ENCODE data around the gene PLP1. TPM values are rescaled to one million over a fixed set of nuclear protein-coding genes. Genes with fewer than 3 reads are reported as not detected.

PLP1 gene
- polyA plus RNA-seq, 2 of the 4 experiments (the other 2 are of a cell fraction) = not detected

- no peak for TF ChIP-seq MAFK (IDR thresholded peaks at IDR 0.05; ENCODE audit: partially characterized antibody)
Observed at GRCh38 chrX:103779141-103779789, 2.6 kb downstream of the PLP1 start (continued).

GRCh38 chrX:103780336-103781061 is 3.9 kb downstream of the PLP1 start:
- ChIA-PET POLR2A (no interaction called here), CTCF (no interaction called here)
- no peak overlapping the region for H3K27ac ChIP-seq
- DNase-seq (ENCODE audit: low read depth in 1 of 2, low spot score in 1 of 2) (no peak), FAIRE-seq (no peak), ATAC-seq (no peak)
- no peaks in the 10 kb centered on the region for H3K9me3 ChIP-seq
- no peak overlapping the region for H3K4me2 ChIP-seq
- WGBS (ENCODE audit: missing lambda C conversion rate) = 35% methylated on average over 10 of the region's 10 CpGs
- no peak overlapping the region for H3K4me3 ChIP-seq
- H3K4me1 ChIP-seq = no peaks in the 10 kb centered on the region
- TF ChIP-seq RFX5 (IDR thresholded peaks at IDR 0.05) (no peak), POLR2AphosphoS2 (conservative IDR thresholded peaks at IDR 0.05; ENCODE audit: low read length) (no peak), JUNB (IDR thresholded peaks at IDR 0.05) (no peak), ATOH8 (CRISPR knock-in tag; IDR thresholded peaks at IDR 0.05; ENCODE audit: low read depth) (no peak), FOSB (CRISPR knock-in tag; IDR thresholded peaks at IDR 0.05) (no peak), USF2 (IDR thresholded peaks at IDR 0.05) (no peak)

GRCh38 chrX:103781062-103781402 is 4.4 kb downstream of the PLP1 start:
- Histone ChIP-seq H3K4me1 (no peaks in the 10 kb centered on the region), H3K9me3 (no peaks in the 10 kb centered on the region), H3K4me3 (no peak overlapping the region), H3K4me2 (no peak overlapping the region), H3K27ac (no peak overlapping the region)
- FAIRE-seq (no peak), DNase-seq (ENCODE audit: low read depth in 1 of 2, low spot score in 1 of 2) (no peak), ATAC-seq (no peak)
- ChIA-PET POLR2A (no interaction called here), CTCF (interaction anchor here (1.1 kb wide), 1 partner anchor 11 kb away, joined by 3 read pairs; no protein-coding TSS in a partner anchor)
- TF ChIP-seq FOSL2 (IDR thresholded peaks at IDR 0.05) (no peak), FOSL2 (CRISPR knock-in tag; IDR thresholded peaks at IDR 0.05) (no peak), BCL3 (IDR thresholded peaks at IDR 0.05) (no peak), CEBPB (IDR thresholded peaks at IDR 0.05) (no peak), NR3C1 (IDR thresholded peaks at IDR 0.05) (no peak), CHD4 (IDR thresholded peaks at IDR 0.05; ENCODE audit: borderline replicate concordance) (no peak), KDM5A (IDR thresholded peaks at IDR 0.05) (no peak), USF2 (IDR thresholded peaks at IDR 0.05) (no peak), ZNF302 (CRISPR knock-in tag; IDR thresholded peaks at IDR 0.05) (no peak), FOXS1 (CRISPR knock-in tag; IDR thresholded peaks at IDR 0.05) (no peak), BHLHE40 (IDR thresholded peaks at IDR 0.05; ENCODE audit: low read depth, low read length) (no peak), EHMT2 (IDR thresholded peaks at IDR 0.05; ENCODE audit: low read depth) (no peak)
- WGBS (ENCODE audit: missing lambda C conversion rate) = 34% methylated on average over 4 of the region's 4 CpGs

Data from A549 (cell line).